Esophagus (tissue), 2 donors: ENCODE data around the gene TP53. TPM values are rescaled to one million over a fixed set of nuclear protein-coding genes. Genes with fewer than 3 reads are reported as not detected.
A peak's percentile ranks its signal among the peaks of the same experiment; 100 is the strongest.

Experiments
- H3K27ac ChIP-seq, 2 donors: one replicate each; pipeline ENCODE4 v1.5.1; 2013; ENCODE audit warnings: low read depth in 2 of 2, mild to moderate bottlenecking in 2 of 2, inconsistent platforms in 1 of 2, low read length in 1 of 2, moderate library complexity in 1 of 2
- H3K27me3 ChIP-seq, 2 donors: one replicate each; pipeline ENCODE4 v1.6.1; 2013; ENCODE audit warnings: low read length in 2 of 2, control low read depth in 1 of 2, mild to moderate bottlenecking in 1 of 2; ENCODE audit not compliant: insufficient read depth in 2 of 2, control insufficient read depth in 1 of 2
- H3K36me3 ChIP-seq, 2 donors: one replicate each; pipeline ENCODE4 v1.6.1; 2013; ENCODE audit warnings: low read length in 1 of 2; ENCODE audit not compliant: control insufficient read depth in 2 of 2, insufficient read depth in 2 of 2
- H3K4me1 ChIP-seq, 2 donors: one replicate each; pipeline ENCODE4 v1.6.1; 2013; ENCODE audit warnings: low read length in 1 of 2; ENCODE audit not compliant: control insufficient read depth in 2 of 2, insufficient read depth in 2 of 2
- H3K4me3 ChIP-seq, 2 donors: one replicate each; pipeline ENCODE4 v1.5.1; 2013; ENCODE audit warnings: low read length in 2 of 2, mild to moderate bottlenecking in 2 of 2, low read depth in 1 of 2, moderate library complexity in 1 of 2
- H3K9me3 ChIP-seq, 2 donors: one replicate each; pipeline ENCODE4 v1.6.1; 2013; ENCODE audit warnings: mild to moderate bottlenecking in 2 of 2, low read depth in 1 of 2, low read length in 1 of 2, moderate library complexity in 1 of 2; ENCODE audit not compliant: control insufficient read depth in 2 of 2, insufficient read depth in 1 of 2
- WGBS, 2 donors: extraction: QIAGEN DNeasy Blood & Tissue Kit; methylation state at CpG; one replicate each; pipeline ENCODE4 v1.1.7; 2013; 5-methylcytosine and 5-hydroxymethylcytosine counted together
- polyA plus RNA-seq, 2 donors: library from polyadenylated mRNA; stranded (reverse); fragments of 200-250 nt; gene quantifications; one replicate each; pipeline ENCODE4 v1.2.3, GENCODE V29; 2013
- donor health status: healthy with polysubstance abuse.
- donor health status: Bipolar disorder and iron deficiency.

The TP53 gene
- polyA plus RNA-seq, 2 donors: 20.5 to 22.3 TPM

DNA sequence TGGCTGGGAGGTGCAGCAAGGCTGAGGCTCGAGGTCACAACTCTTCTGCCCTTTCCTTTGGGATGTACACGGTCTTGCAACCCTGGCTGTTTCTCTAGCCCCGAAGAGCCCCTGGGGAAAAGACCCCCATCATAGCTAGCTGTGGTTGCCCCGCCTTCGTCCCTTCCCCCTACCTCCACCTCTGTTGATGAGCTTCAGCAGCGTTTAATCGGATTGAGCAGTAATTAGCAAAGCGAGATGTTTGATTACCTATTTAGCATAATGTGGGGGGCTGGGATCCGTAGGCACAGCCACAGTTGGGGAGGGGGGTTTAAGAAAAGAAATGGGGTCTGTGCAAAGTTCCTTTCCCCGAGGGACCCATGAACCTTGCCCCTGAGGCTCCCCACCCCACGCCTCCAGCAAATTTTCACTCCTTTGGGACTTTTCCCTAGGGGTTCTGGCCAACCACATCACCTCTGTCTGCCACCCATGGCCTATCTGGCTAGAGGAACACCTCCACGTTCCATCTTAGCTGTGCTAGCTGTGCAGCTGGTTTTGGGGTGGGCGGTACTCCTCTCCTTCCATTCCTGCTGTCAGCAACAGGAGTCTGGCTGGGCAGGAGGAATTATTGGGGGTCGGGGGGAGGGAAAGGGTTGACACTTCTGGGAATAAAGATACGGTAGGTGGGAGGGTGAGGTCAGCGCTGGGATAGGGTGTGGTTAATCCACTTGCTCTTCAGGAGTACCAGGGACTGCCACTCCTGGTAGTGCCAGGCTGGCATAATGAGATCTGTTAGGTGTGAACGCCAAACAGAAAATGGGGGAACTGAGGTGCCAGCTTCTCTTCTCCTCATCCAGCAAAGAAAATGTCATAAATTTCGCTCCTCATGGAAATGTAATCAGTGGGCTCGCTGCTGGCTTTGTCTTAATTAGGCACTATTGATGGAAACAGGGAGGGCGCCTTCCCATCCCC lies 28.9 kb upstream of the TP53 start:
- Histone ChIP-seq H3K4me3 (peak overlapping the region; percentile 54 to 62), H3K9me3 (no peaks in the 10 kb centered on the region), H3K4me1 (peaks cover 0 to 12% of the 10 kb centered on the region in 2 donors), H3K27ac (peak overlapping the region in 1 of 2 donors; percentile 26), H3K27me3 (no peaks in the 10 kb centered on the region), H3K36me3 (no peaks in the 10 kb centered on the region)
- 36 to 37% methylated on average over 20 of the region's 20 CpGs for WGBS, 2 donors

GRCh38 chr17:7714721-7715594 lies 27.7 kb upstream of the TP53 start:
- 60 to 71% methylated on average over 10 of the region's 10 CpGs for WGBS, 2 donors
- H3K27me3 ChIP-seq: no peaks in the 10 kb centered on the region
- no peaks in the 10 kb centered on the region for H3K9me3 ChIP-seq
- no peak overlapping the region for H3K27ac ChIP-seq
- no peak overlapping the region for H3K4me3 ChIP-seq
- H3K36me3 ChIP-seq: no peaks in the 10 kb centered on the region
- peaks cover 0 to 14% of the 10 kb centered on the region in 2 donors for H3K4me1 ChIP-seq

DNA sequence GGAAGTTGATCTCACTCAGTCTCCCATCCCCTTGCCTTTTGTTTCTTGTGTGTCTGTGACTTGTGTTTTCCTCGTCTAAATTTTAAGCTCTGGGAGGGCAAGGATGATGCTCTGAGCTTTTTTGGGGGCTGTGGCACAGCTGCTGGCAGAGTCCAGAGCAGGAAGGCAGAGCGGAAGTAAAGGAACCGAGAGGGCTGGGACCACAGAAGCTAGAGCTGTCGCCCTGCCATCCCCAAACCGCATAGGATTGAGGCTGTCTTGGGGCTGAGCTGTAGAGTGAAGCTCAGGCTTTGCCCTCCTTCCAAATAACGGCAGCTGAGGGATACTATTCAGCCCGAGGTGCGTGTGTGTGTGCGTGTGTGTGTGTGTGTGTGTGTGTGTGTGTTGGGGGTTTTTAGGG lies 26.5 kb upstream of the TP53 start:
- WGBS, 2 donors: 35 to 37% methylated on average over 9 of the region's 9 CpGs
- Histone ChIP-seq H3K27ac (no peak overlapping the region), H3K4me3 (no peak overlapping the region), H3K27me3 (no peaks in the 10 kb centered on the region), H3K4me1 (peaks cover 0 to 14% of the 10 kb centered on the region in 2 donors), H3K9me3 (no peaks in the 10 kb centered on the region), H3K36me3 (no peaks in the 10 kb centered on the region)

DNA sequence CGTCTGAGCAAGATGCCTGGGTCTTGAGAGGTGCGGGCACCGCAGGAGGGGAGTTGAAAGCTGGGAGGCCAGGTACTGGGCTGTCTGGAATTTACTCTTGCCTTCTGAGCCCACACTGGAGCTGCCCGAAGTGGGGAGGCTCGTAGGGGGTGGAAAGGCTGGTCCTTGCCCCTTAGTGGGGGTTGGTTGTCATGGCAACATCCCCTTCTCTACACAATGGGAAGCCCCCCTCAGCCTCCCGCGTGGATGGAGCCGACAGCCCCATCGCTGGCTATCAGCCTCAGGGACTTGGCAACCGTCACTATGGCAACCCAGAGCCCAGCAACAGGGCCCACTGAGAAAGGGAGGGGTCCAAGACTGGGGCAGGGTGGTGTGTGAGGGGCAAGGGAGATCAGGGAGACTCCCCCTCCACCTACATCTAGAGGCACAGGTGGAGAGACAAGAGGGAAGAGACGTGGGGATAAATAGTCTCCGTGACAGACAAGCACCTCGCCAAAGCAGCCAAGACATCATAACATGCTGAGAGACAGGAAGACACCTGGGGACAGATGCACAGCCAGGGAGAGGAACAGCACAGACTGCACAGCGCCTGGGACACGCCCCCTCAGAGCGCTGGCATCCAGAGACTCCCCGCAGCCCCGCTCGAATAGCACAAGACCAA lies 25.0 kb upstream of the TP53 start:
- 20 to 22% methylated on average over 19 of the region's 19 CpGs for WGBS, 2 donors
- H3K4me1 ChIP-seq: peaks cover 0 to 9% of the 10 kb centered on the region in 2 donors
- H3K9me3 ChIP-seq: no peaks in the 10 kb centered on the region
- H3K36me3 ChIP-seq: no peaks in the 10 kb centered on the region
- no peak overlapping the region for H3K27ac ChIP-seq
- H3K4me3 ChIP-seq: no peak overlapping the region
- H3K27me3 ChIP-seq: no peaks in the 10 kb centered on the region

DNA sequence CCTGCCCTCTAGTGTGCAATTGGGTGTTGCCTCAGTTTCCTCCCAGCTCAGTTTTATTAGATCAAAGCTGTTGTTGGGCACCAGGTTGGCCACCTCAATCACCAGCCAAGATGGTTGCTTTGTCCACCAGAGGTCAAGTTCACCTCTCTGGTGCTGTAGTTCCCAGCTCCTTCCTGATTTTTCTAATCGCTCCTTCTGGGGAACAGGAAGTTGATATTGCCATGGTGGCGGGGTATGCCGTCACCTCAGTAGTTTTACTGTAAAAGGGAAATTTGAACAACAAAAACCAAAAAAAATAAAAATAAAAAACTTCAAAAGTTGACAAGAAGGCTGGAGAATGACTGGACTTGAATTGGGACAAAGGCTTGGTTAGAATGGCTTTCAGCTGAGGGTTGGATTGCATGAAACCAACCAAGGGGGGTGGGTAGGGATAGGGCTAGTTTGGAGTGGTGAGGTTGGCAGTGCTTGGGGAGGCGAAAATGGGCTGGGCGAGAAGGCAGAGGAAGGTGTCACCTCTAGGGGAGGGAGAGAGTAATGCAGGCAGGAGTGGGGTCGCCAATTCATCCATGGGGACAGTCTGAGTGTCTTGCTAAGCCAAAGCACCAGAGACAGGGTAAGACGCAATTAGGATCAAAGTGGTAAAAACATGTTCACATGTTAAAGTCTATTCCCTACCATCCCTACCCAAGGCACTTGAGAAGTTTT lies 23.9 kb upstream of the TP53 start:
- H3K27ac ChIP-seq: no peak overlapping the region
- H3K4me3 ChIP-seq: no peak overlapping the region
- no peaks in the 10 kb centered on the region for H3K36me3 ChIP-seq
- no peaks in the 10 kb centered on the region for H3K27me3 ChIP-seq
- WGBS, 2 donors: 84 to 87% methylated on average over 7 of the region's 7 CpGs
- peaks cover 0 to 3% of the 10 kb centered on the region in 2 donors for H3K4me1 ChIP-seq
- H3K9me3 ChIP-seq: no peaks in the 10 kb centered on the region

- no peaks in the 10 kb centered on the region for H3K36me3 ChIP-seq
- peaks cover 1 to 2% of the 10 kb centered on the region in 2 donors for H3K4me1 ChIP-seq
- no peak overlapping the region for H3K4me3 ChIP-seq
- 77 to 86% methylated on average over 7 of the region's 7 CpGs for WGBS, 2 donors
- no peaks in the 10 kb centered on the region for H3K9me3 ChIP-seq
- no peak overlapping the region for H3K27ac ChIP-seq
- peaks cover 0 to 3% of the 10 kb centered on the region in 2 donors for H3K27me3 ChIP-seq
Observed at GRCh38 chr17:7710301-7710700, 23.0 kb upstream of the TP53 start.

- H3K9me3 ChIP-seq: no peaks in the 10 kb centered on the region
- WGBS, 2 donors: 87 to 88% methylated on average over 11 of the region's 11 CpGs
- H3K27me3 ChIP-seq: peaks cover 0 to 5% of the 10 kb centered on the region in 2 donors
- no peaks in the 10 kb centered on the region for H3K36me3 ChIP-seq
- H3K4me3 ChIP-seq: no peak overlapping the region
- H3K4me1 ChIP-seq: peaks cover 2 to 9% of the 10 kb centered on the region in 2 donors
- H3K27ac ChIP-seq: no peak overlapping the region
Observed at GRCh38 chr17:7709031-7709430, 21.7 kb upstream of the TP53 start.

DNA sequence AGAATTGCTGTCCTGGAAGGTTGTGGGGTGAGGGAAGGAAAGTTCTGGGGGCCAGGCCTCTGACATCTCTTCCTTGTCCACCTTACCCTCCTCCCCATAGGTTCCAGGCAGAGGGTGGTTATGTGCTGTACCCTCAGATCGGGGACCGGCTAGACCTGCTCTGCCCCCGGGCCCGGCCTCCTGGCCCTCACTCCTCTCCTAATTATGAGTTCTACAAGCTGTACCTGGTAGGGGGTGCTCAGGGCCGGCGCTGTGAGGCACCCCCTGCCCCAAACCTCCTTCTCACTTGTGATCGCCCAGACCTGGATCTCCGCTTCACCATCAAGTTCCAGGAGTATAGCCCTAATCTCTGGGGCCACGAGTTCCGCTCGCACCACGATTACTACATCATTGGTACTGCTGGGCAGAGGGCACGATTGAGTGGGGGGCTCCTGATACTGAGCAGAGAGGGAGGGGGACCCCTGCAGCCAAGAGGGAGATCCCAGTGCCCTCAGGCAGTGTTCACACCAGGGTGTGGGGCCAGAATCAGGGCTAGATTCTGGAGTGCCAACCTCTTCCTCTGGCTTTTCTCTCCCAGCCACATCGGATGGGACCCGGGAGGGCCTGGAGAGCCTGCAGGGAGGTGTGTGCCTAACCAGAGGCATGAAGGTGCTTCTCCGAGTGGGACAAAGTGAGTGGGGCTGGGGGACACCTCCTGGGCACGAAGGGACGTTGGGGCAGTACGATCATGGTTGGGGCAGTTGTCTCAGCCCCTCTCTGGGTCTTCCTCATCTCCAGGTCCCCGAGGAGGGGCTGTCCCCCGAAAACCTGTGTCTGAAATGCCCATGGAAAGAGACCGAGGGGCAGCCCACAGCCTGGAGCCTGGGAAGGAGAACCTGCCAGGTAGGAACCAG lies 20.8 kb upstream of the TP53 start:
- H3K9me3 ChIP-seq: no peaks in the 10 kb centered on the region
- H3K4me1 ChIP-seq: peaks cover 2 to 9% of the 10 kb centered on the region in 2 donors
- no peak overlapping the region for H3K4me3 ChIP-seq
- peaks cover 0 to 5% of the 10 kb centered on the region in 2 donors for H3K27me3 ChIP-seq
- H3K36me3 ChIP-seq: no peaks in the 10 kb centered on the region
- 81 to 88% methylated on average over 22 of the region's 22 CpGs for WGBS, 2 donors
- H3K27ac ChIP-seq: no peak overlapping the region
